Osteoblast (primary cell): Measurements from ENCODE around the gene DHX32. TPM values are rescaled to one million over a fixed set of nuclear protein-coding genes. Genes with fewer than 3 reads are reported as not detected.

Experiments
- DNase-seq: peaks from one replicate; pipeline ENCODE4 v3.0.0; 2011; ENCODE audit warnings: low spot score, mixed read lengths; ENCODE audit not compliant: insufficient read length; ENCODE audit errors: missing footprints
- H2AFZ ChIP-seq: 2 replicates; pipeline ENCODE4 v1.6.0; 2011; ENCODE audit warnings: mild to moderate bottlenecking, low read length
- H3K27ac ChIP-seq: 2 replicates; pipeline ENCODE4 v1.5.1; 2011; ENCODE audit warnings: mild to moderate bottlenecking, low read depth, low read length, moderate library complexity
- H3K27me3 ChIP-seq: 2 replicates; pipeline ENCODE4 v1.6.0; 2012; ENCODE audit warnings: mild to moderate bottlenecking, control low read depth, inconsistent platforms, low read length, moderate library complexity; ENCODE audit not compliant: insufficient read depth
- H3K36me3 ChIP-seq: 2 replicates; pipeline ENCODE4 v1.5.1; 2011; ENCODE audit warnings: mild to moderate bottlenecking, low read length, control low read depth, moderate library complexity; ENCODE audit not compliant: insufficient read depth
- H3K4me1 ChIP-seq: 2 replicates; pipeline ENCODE4 v1.5.1; 2011; ENCODE audit warnings: mild to moderate bottlenecking, low read length, control low read depth, moderate library complexity; ENCODE audit not compliant: insufficient read depth
- H3K4me2 ChIP-seq: 2 replicates; pipeline ENCODE4 v1.6.0; 2011; ENCODE audit warnings: mild to moderate bottlenecking, low read length; ENCODE audit not compliant: insufficient read depth
- H3K4me3 ChIP-seq: fragments of 200-600 bp; sonication (generic); 3 replicates; pipeline ENCODE4 v1.5.1; 2012; ENCODE audit warnings: mild to moderate bottlenecking, low read length, inconsistent platforms; ENCODE audit not compliant: insufficient read depth
- H3K79me2 ChIP-seq: 2 replicates; pipeline ENCODE4 v1.6.0; 2012; ENCODE audit warnings: mild to moderate bottlenecking, low read length, control low read depth, inconsistent platforms; ENCODE audit not compliant: insufficient read depth
- H3K9me3 ChIP-seq: 2 replicates; pipeline ENCODE4 v1.5.1; 2011; ENCODE audit warnings: low read depth, low read length, control low read depth
- H4K20me1 ChIP-seq: 2 replicates; pipeline ENCODE4 v1.6.0; 2012; ENCODE audit warnings: mild to moderate bottlenecking, low read length, control low read depth; ENCODE audit not compliant: insufficient read depth
- CTCF ChIP-seq: IDR thresholded peaks from 2 replicates; pipeline ENCODE4 v1.5.1; 2011; ENCODE audit warnings: mild to moderate bottlenecking, low read depth, low read length, moderate library complexity; ENCODE audit errors: extremely low read depth
- small RNA-seq: library from RNA; depleted of rRNA; stranded (forward); fragments of <200 nt; gene quantifications from one replicate; pipeline ENCODE3, GENCODE V24; 2012
- total RNA-seq: library from RNA; depleted of rRNA; stranded (reverse); fragments of >200 nt; gene quantifications from 2 replicates; pipeline ENCODE4 v1.2.3, GENCODE V29; 2012

The DHX32 gene
- total RNA-seq, 1 donor: 52.8 TPM

- Histone ChIP-seq H3K9me3 (no peaks in the 10 kb centered on the region), H3K4me2 (no peak overlapping the region), H3K4me3 (no peak overlapping the region), H3K27ac (no peak overlapping the region), H3K27me3 (no peaks in the 10 kb centered on the region), H3K4me1 (no peaks in the 10 kb centered on the region), H3K36me3 (peaks cover 39% of the 10 kb centered on the region), H2AFZ (no peak overlapping the region), H3K79me2 (no peaks in the 10 kb centered on the region), H4K20me1 (no peaks in the 10 kb centered on the region)
- TF ChIP-seq CTCF: no peak
- DNase-seq: no peak
These were observed 88.5 kb downstream of the DHX32 start for GRCh38 chr10:125792342-125793300.

GRCh38 chr10:125788156-125789034 is 92.7 kb downstream of the DHX32 start:
- Histone ChIP-seq H3K9me3 (no peaks in the 10 kb centered on the region), H3K4me3 (no peak overlapping the region), H4K20me1 (no peaks in the 10 kb centered on the region), H2AFZ (no peak overlapping the region), H3K27me3 (no peaks in the 10 kb centered on the region), H3K4me2 (no peak overlapping the region), H3K36me3 (peaks cover 19% of the 10 kb centered on the region), H3K79me2 (no peaks in the 10 kb centered on the region), H3K4me1 (no peaks in the 10 kb centered on the region), H3K27ac (no peak overlapping the region)
- DNase-seq: no peak
- no peak for TF ChIP-seq CTCF

Small RNA genes lying within 50 kb of the gene (small RNA-seq; reads per million reads assigned to genes)
- gene MIR4484: 0.22 reads per million
- gene RF00017: not detected
- gene RNU2-42P: not detected

Other genes starting within 250 kb of the DHX32 start
- gene TEX36, start 198.1 kb downstream of the DHX32 start, total RNA-seq: not detected in 2 replicates
- gene EDRF1, start 161.6 kb downstream of the DHX32 start, total RNA-seq: 24.5 and 25.0 TPM in 2 replicates
- gene MMP21, start 105.5 kb downstream of the DHX32 start, total RNA-seq: not detected in 2 replicates
- 90.5 and 105 TPM in 2 replicates for gene UROS, start 58.0 kb downstream of the DHX32 start, total RNA-seq
- gene BCCIP, start 57.7 kb downstream of the DHX32 start, total RNA-seq: 25.9 and 26.8 TPM in 2 replicates
- gene FANK1, start 15.3 kb upstream of the DHX32 start, total RNA-seq: 8.3 and 8.5 TPM in 2 replicates